GM21825 (cell line): ENCODE results near the gene SYCP2.
"Not testable (repeated sequence)": the region's sequence is repeated elsewhere in the genome, so short reads cannot be mapped to it uniquely, and the experiment has no call there.

Experiments used
- ATAC-seq: cut with Tn5 transposase; IDR thresholded peaks from one replicate; pipeline ENCODE4 v1.9.1; 2021; ENCODE audit warnings: mild to moderate bottlenecking, moderate library complexity; ENCODE audit not compliant: unreplicated experiment

SYCP2 gene

DNA sequence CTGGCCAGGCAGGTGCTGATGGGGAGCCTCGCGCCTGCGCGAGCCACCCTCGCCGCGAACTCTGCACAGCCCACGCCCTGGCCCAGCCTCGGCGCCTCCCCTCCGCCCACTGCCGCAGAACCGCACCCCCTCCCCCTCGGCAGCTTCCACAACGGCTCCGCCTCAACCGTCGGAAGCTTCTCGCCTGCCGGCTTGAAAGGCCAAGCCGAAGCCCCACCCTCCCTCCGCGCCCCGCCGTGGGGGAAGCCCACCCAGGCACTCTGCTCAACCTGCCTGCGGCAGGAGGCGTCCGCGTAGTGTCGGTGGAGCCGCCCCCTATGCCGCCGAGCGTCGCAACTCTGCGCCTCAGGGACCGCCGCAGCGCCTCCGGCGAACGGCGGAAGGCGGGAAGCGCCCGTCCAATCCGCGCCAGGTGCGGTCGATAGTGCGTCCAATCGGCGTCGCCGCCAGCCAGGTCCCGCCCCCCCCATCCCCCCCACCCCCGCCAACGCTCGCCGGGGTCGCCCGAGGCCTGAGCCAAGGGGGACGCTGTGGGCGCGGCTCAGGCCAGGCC lies at the start of gene SYCP2:
Gene SYCP2, minus strand, starts transcription at position 342 of the 553 bp plus-strand sequence. CDS start 11,224 bp downstream, outside the sequence.
- peak; percentile 30 for ATAC-seq

- no peak for ATAC-seq
Observed at GRCh38 chr20:59983076-59983475, 49.6 kb upstream of the SYCP2 start.

GRCh38 chr20:59977086-59977485 lies 43.6 kb upstream of the SYCP2 start:
- no peak for ATAC-seq

DNA sequence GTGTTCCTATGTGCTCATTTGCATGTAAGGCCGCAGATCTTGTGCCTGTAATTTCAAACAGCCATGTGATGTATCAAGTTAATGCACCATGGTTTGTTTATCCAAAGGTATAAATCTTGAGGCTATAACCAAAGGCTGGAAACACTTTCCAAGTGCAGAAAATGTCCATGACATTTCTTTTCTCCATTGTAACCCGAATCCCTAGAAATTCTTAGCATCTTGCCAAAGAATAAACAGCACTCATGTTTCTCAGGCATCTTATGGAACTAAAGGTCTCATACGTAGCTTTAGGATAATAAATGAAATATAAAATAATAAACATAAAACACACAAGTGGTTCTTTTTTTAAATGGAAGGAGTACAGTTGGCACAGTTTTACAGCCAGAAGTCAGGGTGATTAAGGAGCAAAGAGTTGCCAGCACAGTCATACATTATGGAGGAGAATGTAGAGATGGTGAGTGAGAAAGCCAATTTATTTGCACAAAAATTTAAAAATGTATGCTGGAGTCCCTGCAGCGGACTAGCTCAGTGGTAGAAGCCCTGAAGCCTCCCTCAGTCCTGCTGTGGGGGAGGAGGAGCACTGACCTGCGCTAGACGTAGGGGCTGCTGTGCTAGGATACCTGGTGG lies 42.8 kb upstream of the SYCP2 start:
- ATAC-seq = no peak

- no peak for ATAC-seq
Observed at GRCh38 chr20:59972037-59972801, 38.8 kb upstream of the SYCP2 start.

DNA sequence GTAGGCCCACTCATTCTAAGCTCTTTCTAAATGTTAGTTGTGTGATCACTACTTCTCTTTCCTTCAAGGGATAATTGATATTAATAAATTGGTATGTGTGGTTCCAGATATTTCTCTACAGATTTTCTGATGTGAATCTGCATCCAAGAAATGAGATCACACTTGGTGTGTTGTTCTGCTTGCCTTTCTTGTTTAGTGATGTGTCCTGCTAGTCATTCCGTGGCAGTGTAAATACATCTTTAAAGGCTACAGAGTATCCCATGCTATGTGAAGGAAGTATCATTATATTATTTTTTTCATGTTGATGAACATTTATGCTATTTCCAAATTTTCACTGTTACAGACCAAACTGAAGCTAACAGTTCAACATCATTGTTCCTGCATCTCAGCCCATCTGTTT lies 38.0 kb upstream of the SYCP2 start:
- ATAC-seq = no peak

GRCh38 chr20:59966428-59966827 lies 33.0 kb upstream of the SYCP2 start:
- no peak for ATAC-seq

GRCh38 chr20:59962155-59962554 lies 28.7 kb upstream of the SYCP2 start:
- ATAC-seq = no peak

DNA sequence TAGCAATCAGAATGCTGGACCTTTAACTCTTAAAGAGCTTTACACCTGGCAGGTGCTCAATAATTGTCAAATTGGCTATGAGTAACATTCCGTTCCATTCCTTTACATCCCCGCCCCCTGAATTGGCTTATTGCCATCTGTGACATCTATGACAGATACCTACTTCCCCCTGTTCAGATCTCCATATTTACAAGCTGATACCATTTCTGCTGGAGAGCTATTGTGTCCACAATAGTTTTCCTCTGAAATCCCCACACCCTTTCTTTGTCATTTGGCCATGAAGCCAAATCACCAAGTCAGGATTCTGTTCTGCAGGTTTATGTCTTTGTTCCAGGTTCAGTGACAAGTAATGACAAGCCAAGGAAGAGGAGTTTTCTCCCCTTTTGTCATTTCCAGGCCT lies 28.0 kb upstream of the SYCP2 start:
- no peak for ATAC-seq

GRCh38 chr20:59958626-59959025 lies 25.2 kb upstream of the SYCP2 start:
- no peak for ATAC-seq

DNA sequence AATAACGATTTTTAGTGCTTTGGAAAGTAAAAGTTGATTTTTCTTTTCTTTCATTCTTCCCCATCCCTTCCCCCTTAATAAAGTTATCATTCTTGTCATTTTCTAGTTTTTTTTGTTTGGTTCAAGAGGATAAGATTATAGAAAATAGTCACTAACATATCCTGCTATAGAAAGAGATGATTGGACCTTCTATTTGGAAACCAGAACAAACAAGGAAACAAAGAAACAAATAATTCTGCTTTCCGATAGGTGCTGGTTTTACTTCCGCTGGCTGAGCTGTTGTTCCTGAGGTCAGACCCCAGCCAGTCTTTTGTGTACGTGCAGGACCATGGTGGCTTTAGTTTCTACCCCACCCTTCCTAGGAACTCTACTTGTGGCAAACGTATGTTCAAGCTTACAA lies 24.7 kb upstream of the SYCP2 start, which contains the start of gene CDH26:
Gene CDH26, plus strand, starts transcription at position 301 of the 400 bp plus-strand sequence. CDS start 304 bp downstream, outside the sequence.
- no peak for ATAC-seq

DNA sequence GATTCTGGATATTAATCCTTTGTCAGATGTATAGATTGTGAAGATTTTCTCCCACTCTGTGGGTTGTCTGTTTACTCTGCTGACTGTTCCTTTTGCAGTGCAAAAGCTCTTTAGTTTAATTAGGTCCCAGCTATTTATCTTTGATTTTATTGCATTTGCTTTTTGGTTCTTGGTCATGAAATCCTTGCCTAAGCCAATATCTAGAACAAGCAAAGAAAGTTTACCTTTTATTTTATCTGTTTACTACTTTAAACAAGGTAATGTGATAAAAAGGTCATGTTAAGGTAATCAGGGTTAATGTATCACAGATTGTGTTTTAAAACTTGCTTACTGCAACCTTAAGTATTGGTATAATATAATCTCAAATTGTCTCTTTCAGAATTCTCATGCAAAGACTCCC lies 24.1 kb upstream of the SYCP2 start:
- not testable (repeated sequence) for ATAC-seq

DNA sequence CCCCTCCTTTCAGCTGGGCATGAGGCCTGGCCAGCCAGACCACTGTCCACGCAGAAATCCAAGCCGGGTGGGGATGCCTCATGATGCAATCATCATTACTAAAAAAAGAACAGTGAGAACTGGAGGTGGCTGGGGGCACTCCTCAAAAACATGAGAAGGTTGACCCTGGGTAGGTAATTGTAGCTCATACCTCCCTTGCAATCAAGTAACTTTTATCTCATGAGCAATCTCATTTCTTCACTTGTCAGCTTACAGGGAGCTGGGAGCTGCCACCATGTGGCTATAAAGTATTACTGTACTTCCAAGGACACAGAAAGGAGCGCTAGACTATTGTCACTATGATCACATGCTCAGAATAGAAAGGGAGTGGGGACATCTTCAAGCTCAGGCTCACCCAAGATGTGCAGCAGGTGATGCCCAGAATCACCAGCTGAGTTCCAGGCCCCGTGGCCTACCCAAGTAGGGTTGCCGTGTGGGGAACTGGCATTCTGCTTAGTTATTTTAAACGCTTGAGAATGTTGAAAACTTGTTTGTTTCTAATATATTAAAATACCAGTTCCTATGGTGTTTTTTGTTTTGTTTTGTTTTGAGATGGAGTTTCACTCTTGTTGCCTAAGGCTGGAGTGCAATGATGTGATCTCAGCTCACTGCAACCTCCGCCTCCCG lies 21.8 kb upstream of the SYCP2 start:
- no peak for ATAC-seq

DNA sequence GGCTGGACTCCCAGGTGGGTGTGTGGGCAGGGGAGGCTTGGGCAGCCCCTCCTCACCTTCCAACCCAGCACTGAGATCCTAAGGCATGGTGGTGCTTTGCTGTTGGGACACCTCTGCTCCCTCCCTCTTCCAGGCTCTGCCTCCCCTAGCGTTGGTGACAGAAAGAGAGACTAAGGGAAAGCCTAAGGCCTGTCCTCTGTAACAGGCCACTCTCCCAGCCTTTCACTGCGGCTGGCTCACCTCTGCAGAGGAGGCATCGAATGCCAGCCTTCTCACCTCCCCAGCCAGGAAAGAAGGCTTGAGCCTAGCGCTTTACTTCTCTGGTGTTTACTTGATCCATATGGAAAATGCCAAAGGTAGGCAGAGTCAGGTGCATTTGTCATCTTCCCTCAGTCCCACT lies 21.3 kb upstream of the SYCP2 start:
- ATAC-seq = no peak

DNA sequence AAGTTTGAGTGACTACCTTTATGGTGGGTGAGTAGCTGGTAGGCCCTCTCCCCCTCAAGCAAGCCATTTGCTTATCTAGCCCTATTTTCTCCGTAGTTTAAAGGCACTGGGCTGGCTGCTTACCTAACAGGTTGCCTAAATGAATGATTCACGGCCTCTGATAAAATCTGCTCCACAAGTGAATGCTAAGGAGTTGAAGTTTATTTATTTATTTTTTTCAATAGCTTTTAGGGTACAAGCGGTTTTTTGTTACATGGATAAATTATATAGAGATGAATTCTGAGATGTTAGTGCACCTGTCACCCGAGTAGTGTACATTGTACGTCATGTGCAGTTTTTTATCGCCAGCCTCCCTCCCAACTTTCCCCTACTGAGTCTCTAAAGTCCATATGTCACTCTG lies 16.5 kb upstream of the SYCP2 start:
- ATAC-seq = no peak

DNA sequence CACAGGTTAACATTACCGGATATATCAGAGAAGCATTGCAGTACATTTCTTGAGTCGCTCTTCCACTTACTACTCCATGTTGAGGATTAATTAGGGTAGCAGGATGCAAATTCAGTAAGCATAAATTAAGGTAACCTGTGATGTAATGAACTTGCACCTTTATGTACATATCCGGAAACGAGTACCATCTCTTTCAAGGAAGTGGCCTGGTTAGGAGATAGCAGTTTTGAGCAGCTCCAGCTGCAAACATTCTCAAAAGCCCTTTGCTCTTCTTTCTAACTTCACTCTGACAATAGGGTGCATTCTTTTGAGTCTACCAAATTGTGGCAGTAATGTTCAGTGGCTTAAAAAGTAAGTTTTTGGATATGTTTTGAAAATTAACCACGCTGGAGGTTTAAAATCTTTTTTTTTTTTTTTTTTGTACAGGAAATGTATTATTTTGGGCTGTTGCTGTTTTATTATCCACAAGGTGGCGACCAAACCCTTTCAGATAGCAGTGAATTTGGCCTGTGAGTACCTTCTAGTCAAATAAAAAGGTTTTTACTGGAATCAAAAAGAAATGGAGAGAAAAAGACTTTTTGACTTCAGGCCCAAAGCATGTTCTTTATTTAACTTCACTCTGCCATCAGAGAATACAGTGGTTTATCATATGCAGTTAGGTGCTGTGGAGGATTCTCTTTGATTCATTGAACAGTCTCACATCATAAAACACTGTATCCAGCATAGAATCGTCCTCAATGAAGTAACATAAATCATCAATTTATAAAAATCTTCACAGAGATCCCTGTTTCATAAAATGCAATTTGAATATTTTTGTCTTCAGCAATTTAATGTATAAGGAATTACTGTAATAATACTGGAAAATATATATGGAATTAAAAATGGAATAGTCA lies 15.6 kb upstream of the SYCP2 start:
- peak; percentile 46 for ATAC-seq

DNA sequence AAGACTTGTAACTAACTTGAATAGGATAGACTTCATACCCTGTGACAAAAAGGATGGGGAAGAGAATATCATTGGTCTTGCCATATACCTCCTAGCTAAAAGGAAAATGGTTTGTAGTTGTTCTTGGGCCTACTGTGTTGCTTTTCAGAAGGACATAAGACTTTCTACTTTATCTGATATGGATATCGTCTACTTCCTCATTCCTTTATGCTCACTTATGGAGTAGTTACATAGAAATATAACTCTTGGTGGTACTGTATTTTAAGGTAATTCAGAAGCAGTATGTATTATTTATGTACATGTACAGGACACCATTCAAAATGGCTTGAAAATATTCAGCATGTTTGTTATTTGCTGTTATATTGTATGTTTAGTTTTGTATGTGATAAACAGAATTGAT lies 14.8 kb upstream of the SYCP2 start:
- ATAC-seq = no peak

- no peak for ATAC-seq
Observed at GRCh38 chr20:59947376-59947775, 13.9 kb upstream of the SYCP2 start.

GRCh38 chr20:59945731-59946130 lies 12.3 kb upstream of the SYCP2 start:
- ATAC-seq = no peak

DNA sequence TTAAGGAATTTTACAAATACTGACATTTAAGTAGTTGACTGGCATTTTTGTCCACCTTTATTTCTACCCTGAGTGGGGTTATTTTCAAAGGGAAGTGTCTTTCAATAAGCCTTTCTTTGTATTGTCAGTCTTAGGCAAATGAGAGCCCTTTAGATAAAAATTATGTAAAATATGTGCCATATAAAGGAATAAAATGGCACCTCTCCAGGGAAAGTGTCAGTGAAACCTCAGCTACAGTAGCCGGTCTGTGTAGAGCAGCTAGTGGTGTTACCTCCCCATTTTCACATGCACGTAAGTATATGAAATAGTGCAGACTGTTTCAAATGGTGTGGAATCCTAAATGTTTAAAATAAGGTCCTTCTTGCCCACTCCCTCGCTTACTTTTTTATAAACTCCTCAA lies 11.7 kb upstream of the SYCP2 start:
- ATAC-seq = no peak

DNA sequence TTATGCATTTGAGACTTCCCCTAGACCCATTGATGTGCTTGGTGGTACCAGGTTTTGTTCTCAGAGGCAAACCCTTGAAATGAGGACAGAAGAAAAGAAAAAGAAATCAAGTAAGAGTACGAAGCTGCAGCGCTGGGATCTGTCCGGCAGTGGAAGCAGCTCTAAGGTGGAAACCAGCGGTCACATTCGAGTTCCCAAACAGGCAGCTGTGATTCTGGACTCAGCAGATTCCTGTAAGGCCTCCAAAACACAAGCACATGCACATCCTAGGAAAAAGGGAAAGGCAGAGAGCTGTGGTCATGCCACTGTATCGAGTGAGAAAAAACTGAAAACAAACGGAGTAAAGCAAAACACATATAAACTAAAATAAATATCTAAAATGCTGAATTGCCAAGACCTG lies 11.3 kb upstream of the SYCP2 start:
- no peak for ATAC-seq
